DOHH2 (cell line): ENCODE measurements around the gene ADAM33.

Source experiments
- CTCF ChIP-seq: fragments of 200-600 bp; sonication (generic); IDR thresholded peaks from one replicate; pipeline ENCODE4 v1.5.1; 2014; ENCODE audit warnings: antibody characterized with exemption, mild to moderate bottlenecking, low read depth, low read length; ENCODE audit not compliant: poor library complexity, severe bottlenecking
- EZH2phosphoT487 ChIP-seq: fragments of 200-600 bp; sonication (generic); IDR thresholded peaks from 2 replicates; pipeline ENCODE4 v1.6.1; 2017; ENCODE audit warnings: borderline replicate concordance, mild to moderate bottlenecking, antibody characterized with exemption, low read length, moderate library complexity, mixed read lengths

DNA sequence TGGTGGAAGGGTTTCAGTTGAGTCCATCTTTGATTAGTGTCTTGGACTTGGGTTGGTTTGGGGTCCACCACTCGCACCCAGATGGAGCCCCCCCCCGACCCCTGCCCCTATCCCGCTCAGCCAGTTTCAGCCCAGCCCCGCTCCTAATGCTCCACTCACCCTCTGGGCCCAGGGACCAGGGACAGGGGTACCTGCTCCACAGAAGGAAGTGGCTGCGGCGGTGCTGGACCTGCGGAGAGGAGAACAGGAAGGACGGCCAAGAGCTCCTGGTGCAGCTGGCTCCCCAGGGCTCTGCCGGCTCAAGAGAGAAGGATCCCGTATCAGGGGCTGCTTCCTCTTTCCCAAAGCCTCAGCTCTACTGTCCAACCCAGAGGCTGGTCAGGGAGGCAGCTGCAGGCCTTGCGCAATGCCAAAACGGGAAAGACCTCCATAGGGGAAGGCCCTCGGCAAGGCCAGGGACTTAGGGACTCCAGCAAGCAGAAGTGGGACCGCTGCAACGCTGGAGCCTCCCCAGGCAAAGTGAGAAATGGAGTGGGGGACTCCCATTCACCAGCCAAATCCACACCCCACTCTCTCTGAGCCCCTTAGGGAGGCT, 30.6 kb upstream of the ADAM33 start, which contains the start of gene SIGLEC1:
- no peak for TF ChIP-seq CTCF
- TF ChIP-seq EZH2phosphoT487, result no peak
